Uterus (tissue), 4 donors: ENCODE data around the gene CADPS2. TPM values are rescaled to one million over a fixed set of nuclear protein-coding genes. Genes with fewer than 3 reads are reported as not detected.

ENCODE experiments used
- DNase-seq, 2 donors: peaks; one replicate each; pipeline ENCODE4 v3.0.0-alpha.2; 2019 to 2020
- H3K27ac ChIP-seq, 2 donors: fragments of 200-600 bp; sonication (generic); 1 replicate in 1 of 2; 2 replicates in 1 of 2; pipeline ENCODE4 v1.5.1; 2016 to 2018
- H3K27me3 ChIP-seq, 2 donors: fragments of 200-600 bp; sonication (generic); one replicate each; pipeline ENCODE4 v1.5.1; 2018 to 2019; ENCODE audit warnings: control low read depth in 1 of 2
- H3K36me3 ChIP-seq, 2 donors: fragments of 200-600 bp; sonication (generic); one replicate each; pipeline ENCODE4 v1.5.1; 2019; ENCODE audit warnings: control low read depth in 1 of 2
- H3K4me1 ChIP-seq, 2 donors: fragments of 200-600 bp; sonication (generic); one replicate each; pipeline ENCODE4 v1.5.1; 2018 to 2019; ENCODE audit warnings: control low read depth in 1 of 2
- H3K4me3 ChIP-seq, 2 donors: fragments of 200-600 bp; sonication (generic); 1 replicate in 1 of 2; 2 replicates in 1 of 2; pipeline ENCODE4 v1.5.1; 2018 to 2019; ENCODE audit warnings: mild to moderate bottlenecking in 1 of 2
- H3K9me3 ChIP-seq, 2 donors: fragments of 200-600 bp; sonication (generic); one replicate each; pipeline ENCODE4 v1.5.1; 2019; ENCODE audit warnings: control low read depth in 1 of 2
- POLR2A ChIP-seq, 2 donors: fragments of 450-650 bp; IDR thresholded peaks; one replicate each; pipeline ENCODE4 v1.6.1; 2016; ENCODE audit warnings: antibody characterized with exemption in 2 of 2, mild to moderate bottlenecking in 1 of 2, moderate library complexity in 1 of 2
- intact Hi-C: fragments of 100-400 bp; cut with DNase I; formaldehyde crosslinking; loops from one replicate; pipeline ENCODE4 v1.15.1; 2023; ENCODE audit warnings: low total_unique reads
- total RNA-seq, 4 donors: library from RNA; depleted of rRNA in 3 of 4; stranded (reverse); fragments of >200 nt in 3 of 4; gene quantifications; one replicate each; pipeline versions ENCODE4 v1.1.0 to v1.2.4, GENCODE V29; 2014 to 2023
- TF ChIP-seq, protein P1 (sequence below), 4 experiments: fragments of 200-600 bp in 2 of 4; fragments of 450-650 bp in 2 of 4; sonication (generic) in 2 of 4; IDR thresholded peaks; one replicate each; pipeline ENCODE4 v1.5.1; 2016 to 2019; ENCODE audit warnings: antibody characterized with exemption in 4 of 4, mild to moderate bottlenecking in 2 of 4, moderate library complexity in 1 of 4
- donor health status: DM: yes; HTN: yes; CAD: no.

CADPS2 gene
- total RNA-seq, 4 donors from 2014 or later = 11.5 to 119 (median 36.8) TPM

GRCh38 chr7:122724366-122724765 lies 161.9 kb downstream of the CADPS2 start:
- DNase-seq = no peak
- no peak overlapping the region for H3K4me3 ChIP-seq
- no peak for TF ChIP-seq POLR2A (IDR thresholded peaks at IDR 0.05)
- TF ChIP-seq, protein P1, sequence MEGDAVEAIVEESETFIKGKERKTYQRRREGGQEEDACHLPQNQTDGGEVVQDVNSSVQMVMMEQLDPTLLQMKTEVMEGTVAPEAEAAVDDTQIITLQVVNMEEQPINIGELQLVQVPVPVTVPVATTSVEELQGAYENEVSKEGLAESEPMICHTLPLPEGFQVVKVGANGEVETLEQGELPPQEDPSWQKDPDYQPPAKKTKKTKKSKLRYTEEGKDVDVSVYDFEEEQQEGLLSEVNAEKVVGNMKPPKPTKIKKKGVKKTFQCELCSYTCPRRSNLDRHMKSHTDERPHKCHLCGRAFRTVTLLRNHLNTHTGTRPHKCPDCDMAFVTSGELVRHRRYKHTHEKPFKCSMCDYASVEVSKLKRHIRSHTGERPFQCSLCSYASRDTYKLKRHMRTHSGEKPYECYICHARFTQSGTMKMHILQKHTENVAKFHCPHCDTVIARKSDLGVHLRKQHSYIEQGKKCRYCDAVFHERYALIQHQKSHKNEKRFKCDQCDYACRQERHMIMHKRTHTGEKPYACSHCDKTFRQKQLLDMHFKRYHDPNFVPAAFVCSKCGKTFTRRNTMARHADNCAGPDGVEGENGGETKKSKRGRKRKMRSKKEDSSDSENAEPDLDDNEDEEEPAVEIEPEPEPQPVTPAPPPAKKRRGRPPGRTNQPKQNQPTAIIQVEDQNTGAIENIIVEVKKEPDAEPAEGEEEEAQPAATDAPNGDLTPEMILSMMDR (IDR thresholded peaks at IDR 0.05) = no peak
- H3K36me3 ChIP-seq = no peaks in the 10 kb centered on the region
- H3K9me3 ChIP-seq = no peaks in the 10 kb centered on the region
- intact Hi-C loops = no loop called here
- H3K4me1 ChIP-seq = no peaks in the 10 kb centered on the region
- H3K27me3 ChIP-seq = no peaks in the 10 kb centered on the region
- no peak overlapping the region for H3K27ac ChIP-seq

DNA sequence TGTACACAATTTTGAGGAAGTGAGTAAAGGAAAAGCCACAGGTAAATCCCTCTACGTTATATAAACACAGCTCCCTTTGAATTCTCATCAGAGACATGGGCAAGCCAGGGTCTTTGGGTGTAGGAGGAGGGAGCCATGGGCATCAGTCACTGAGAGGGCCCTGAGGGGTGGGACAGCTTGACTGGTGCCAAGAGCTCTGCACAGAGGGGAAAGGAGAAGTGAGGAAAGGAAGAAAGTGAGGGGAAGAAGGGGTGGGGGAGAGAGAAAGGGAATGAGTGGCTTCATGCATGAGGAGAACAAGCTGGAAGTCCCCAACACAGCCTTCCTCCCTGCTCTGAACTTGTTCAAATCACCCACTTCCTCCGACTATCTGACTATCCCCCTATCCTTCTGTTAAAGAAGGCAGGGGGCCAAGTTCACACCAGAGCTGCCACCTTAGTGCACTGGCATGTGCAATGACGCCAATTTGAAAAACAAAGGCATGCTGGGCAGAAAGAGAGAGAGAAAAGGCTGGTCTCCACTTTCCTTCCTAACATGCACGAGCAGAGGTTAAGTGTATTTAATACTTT lies 167.2 kb downstream of the CADPS2 start:
- Histone ChIP-seq H3K9me3 (no peaks in the 10 kb centered on the region), H3K27ac (no peak overlapping the region), H3K36me3 (no peaks in the 10 kb centered on the region), H3K4me1 (peaks cover 0 to 5% of the 10 kb centered on the region in 2 donors), H3K27me3 (no peaks in the 10 kb centered on the region), H3K4me3 (no peak overlapping the region)
- intact Hi-C loops = no loop called here
- TF ChIP-seq, protein P1 (IDR thresholded peaks at IDR 0.05) = no peak
- TF ChIP-seq POLR2A (IDR thresholded peaks at IDR 0.05) = no peak
- no peak for DNase-seq

GRCh38 chr7:122717356-122718089 lies 168.7 kb downstream of the CADPS2 start:
- Histone ChIP-seq H3K27me3 (no peaks in the 10 kb centered on the region), H3K36me3 (no peaks in the 10 kb centered on the region)

DNA sequence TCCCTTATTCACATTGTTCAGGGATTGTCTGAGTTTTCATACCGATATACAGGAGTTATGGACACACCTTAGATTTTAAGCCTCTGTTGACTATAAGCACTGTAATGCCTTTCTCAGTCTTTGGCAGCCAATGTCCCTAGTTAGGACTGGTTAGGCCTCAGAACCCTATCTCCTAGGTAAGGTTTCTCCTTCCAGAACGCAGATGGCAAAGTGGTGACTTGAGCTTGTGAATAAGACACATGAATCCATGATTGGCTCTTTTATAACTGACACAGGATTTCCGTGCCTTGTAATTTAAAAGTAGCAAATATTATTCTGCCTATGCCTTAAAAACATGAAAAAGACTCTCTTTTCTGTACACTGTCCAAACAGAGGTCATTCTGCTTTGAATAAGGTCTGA lies 171.1 kb downstream of the CADPS2 start:
- H3K27ac ChIP-seq = no peak overlapping the region
- H3K27me3 ChIP-seq = no peaks in the 10 kb centered on the region
- DNase-seq = no peak
- no peak overlapping the region for H3K4me3 ChIP-seq
- H3K4me1 ChIP-seq = peaks cover 0 to 5% of the 10 kb centered on the region in 2 donors
- intact Hi-C loops = no loop called here
- no peaks in the 10 kb centered on the region for H3K36me3 ChIP-seq
- H3K9me3 ChIP-seq = no peaks in the 10 kb centered on the region
- no peak for TF ChIP-seq POLR2A (IDR thresholded peaks at IDR 0.05)
- TF ChIP-seq, protein P1 (IDR thresholded peaks at IDR 0.05) = no peak

More at GRCh38 chr7:122717356-122718089, 168.7 kb downstream of the CADPS2 start:
- Histone ChIP-seq H3K27ac (no peak overlapping the region), H3K4me3 (no peak overlapping the region), H3K4me1 (peaks cover 0 to 5% of the 10 kb centered on the region in 2 donors), H3K9me3 (no peaks in the 10 kb centered on the region)
- no peak for DNase-seq
- TF ChIP-seq, protein P1 (IDR thresholded peaks at IDR 0.05) = no peak
- no peak for TF ChIP-seq POLR2A (IDR thresholded peaks at IDR 0.05)
- intact Hi-C loops = no loop called here

DNA sequence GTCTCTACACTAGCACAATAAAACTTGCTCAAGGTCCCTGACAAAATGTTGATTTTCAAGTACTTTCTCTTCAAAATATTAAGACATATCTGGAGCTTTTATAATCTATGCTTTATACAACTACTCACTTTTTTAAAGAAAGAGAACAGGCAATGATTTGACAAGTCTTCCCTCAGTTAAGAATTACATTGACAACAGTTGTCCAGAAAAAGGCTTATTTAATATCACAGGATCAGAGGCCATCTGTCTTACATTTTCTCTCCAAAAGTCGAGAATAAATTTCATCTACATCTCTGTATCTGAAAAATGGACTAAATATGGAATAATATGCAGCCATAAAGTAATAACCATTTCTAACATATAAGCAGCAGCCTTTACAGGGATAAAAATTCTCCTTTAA lies 175.3 kb downstream of the CADPS2 start:
- Histone ChIP-seq H3K4me3 (no peak overlapping the region), H3K36me3 (no peaks in the 10 kb centered on the region), H3K27me3 (no peaks in the 10 kb centered on the region), H3K9me3 (no peaks in the 10 kb centered on the region), H3K4me1 (no peaks in the 10 kb centered on the region), H3K27ac (no peak overlapping the region)
- no peak for TF ChIP-seq POLR2A (IDR thresholded peaks at IDR 0.05)
- TF ChIP-seq, protein P1 (IDR thresholded peaks at IDR 0.05) = no peak
- DNase-seq = no peak
- intact Hi-C loops = no loop called here
